Measurements from ENCODE around the gene PRR15L. TPM values are rescaled to one million over a fixed set of nuclear protein-coding genes. Genes with fewer than 3 reads are reported as not detected.
"Not testable (repeated sequence)": the region's sequence is repeated elsewhere in the genome, so short reads cannot be mapped to it uniquely, and the experiment has no call there.

Gene PRR15L
- total RNA-seq, 1 donor from 2014 or later, result not detected

- H3K36me3 Mint-ChIP-seq (ENCODE audit: low read depth), result no peaks in the 10 kb centered on the region
- H3K4me3 Mint-ChIP-seq (ENCODE audit: unreplicated experiment), result no peak overlapping the region
- peak overlapping the region; percentile 89 for H3K27ac Mint-ChIP-seq (ENCODE audit: unreplicated experiment)
- peaks cover 26% of the 10 kb centered on the region for H3K4me1 Mint-ChIP-seq (ENCODE audit: low read depth)
- no peak for DNase-seq (ENCODE audit: low spot score)
- no peaks in the 10 kb centered on the region for H3K27me3 Mint-ChIP-seq (ENCODE audit: low read depth)
- no peak for TF ChIP-seq CTCF (IDR thresholded peaks at IDR 0.05)
- no peaks in the 10 kb centered on the region for H3K9me3 Mint-ChIP-seq (ENCODE audit: low read depth)
Measured at GRCh38 chr17:48002916-48003416, 45.3 kb upstream of the PRR15L start.

GRCh38 chr17:48002266-48002915 is 44.7 kb upstream of the PRR15L start:
- Mint-ChIP-seq H3K4me3 (ENCODE audit: unreplicated experiment) (no peak overlapping the region), H3K27me3 (ENCODE audit: low read depth) (no peaks in the 10 kb centered on the region), H3K27ac (ENCODE audit: unreplicated experiment) (peak overlapping the region; percentile 89), H3K4me1 (ENCODE audit: low read depth) (peaks cover 26% of the 10 kb centered on the region), H3K36me3 (ENCODE audit: low read depth) (no peaks in the 10 kb centered on the region), H3K9me3 (ENCODE audit: low read depth) (no peaks in the 10 kb centered on the region)
- no peak for DNase-seq (ENCODE audit: low spot score)
- TF ChIP-seq CTCF (IDR thresholded peaks at IDR 0.05), result no peak

- H3K4me1 Mint-ChIP-seq (ENCODE audit: low read depth), result peaks cover 26% of the 10 kb centered on the region
- not testable (repeated sequence) for H3K36me3 Mint-ChIP-seq (ENCODE audit: low read depth); DNase-seq (ENCODE audit: low spot score); H3K27me3 Mint-ChIP-seq (ENCODE audit: low read depth); H3K4me3 Mint-ChIP-seq (ENCODE audit: unreplicated experiment); H3K9me3 Mint-ChIP-seq (ENCODE audit: low read depth); H3K27ac Mint-ChIP-seq (ENCODE audit: unreplicated experiment)
Measured at GRCh38 chr17:48001657-48002056, 44.0 kb upstream of the PRR15L start.

GRCh38 chr17:48001197-48001596 is 43.5 kb upstream of the PRR15L start:
- TF ChIP-seq CTCF (IDR thresholded peaks at IDR 0.05), result no peak
- peaks cover 26% of the 10 kb centered on the region for H3K4me1 Mint-ChIP-seq (ENCODE audit: low read depth)
- H3K4me3 Mint-ChIP-seq (ENCODE audit: unreplicated experiment), result no peak overlapping the region
- no peak for DNase-seq (ENCODE audit: low spot score)
- no peaks in the 10 kb centered on the region for H3K9me3 Mint-ChIP-seq (ENCODE audit: low read depth)
- no peak overlapping the region for H3K27ac Mint-ChIP-seq (ENCODE audit: unreplicated experiment)
- no peaks in the 10 kb centered on the region for H3K27me3 Mint-ChIP-seq (ENCODE audit: low read depth)
- no peaks in the 10 kb centered on the region for H3K36me3 Mint-ChIP-seq (ENCODE audit: low read depth)

GRCh38 chr17:47999582-47999981 is 41.9 kb upstream of the PRR15L start:
- Mint-ChIP-seq H3K9me3 (ENCODE audit: low read depth) (no peaks in the 10 kb centered on the region), H3K4me1 (ENCODE audit: low read depth) (peaks cover 18% of the 10 kb centered on the region), H3K36me3 (ENCODE audit: low read depth) (no peaks in the 10 kb centered on the region), H3K27ac (ENCODE audit: unreplicated experiment) (no peak overlapping the region), H3K4me3 (ENCODE audit: unreplicated experiment) (no peak overlapping the region), H3K27me3 (ENCODE audit: low read depth) (no peaks in the 10 kb centered on the region)
- no peak for TF ChIP-seq CTCF (IDR thresholded peaks at IDR 0.05)
- DNase-seq (ENCODE audit: low spot score), result no peak

- Mint-ChIP-seq H3K4me1 (ENCODE audit: low read depth) (peaks cover 10% of the 10 kb centered on the region), H3K9me3 (ENCODE audit: low read depth) (no peaks in the 10 kb centered on the region), H3K27ac (ENCODE audit: unreplicated experiment) (no peak overlapping the region), H3K36me3 (ENCODE audit: low read depth) (no peaks in the 10 kb centered on the region), H3K27me3 (ENCODE audit: low read depth) (no peaks in the 10 kb centered on the region), H3K4me3 (ENCODE audit: unreplicated experiment) (no peak overlapping the region)
- DNase-seq (ENCODE audit: low spot score), result no peak
- no peak for TF ChIP-seq CTCF (IDR thresholded peaks at IDR 0.05)
Measured at GRCh38 chr17:47998044-47998443, 40.4 kb upstream of the PRR15L start.
